ENCODE data around the gene DCDC2C. TPM values are rescaled to one million over a fixed set of nuclear protein-coding genes. Genes with fewer than 3 reads are reported as not detected.

DCDC2C gene
- polyA plus RNA-seq, 1 donor from 2014 or later, result not detected

- H3K79me2 ChIP-seq (replicated peaks; ENCODE audit: insufficient read depth, low read length), result no peaks in the 10 kb centered on the region
- H3K27ac ChIP-seq (ENCODE audit: low read length), result no peak overlapping the region
- H3K9me2 ChIP-seq (ENCODE audit: insufficient read depth, low read length), result no peaks in the 10 kb centered on the region
- H3K9ac ChIP-seq (ENCODE audit: low read length), result no peak overlapping the region
- TF ChIP-seq MXI1 (conservative IDR thresholded peaks at IDR 0.05; ENCODE audit: poor library complexity, severe bottlenecking), result no peak
- no peak for TF ChIP-seq REST (IDR thresholded peaks at IDR 0.05; ENCODE audit: borderline replicate concordance)
- no peak for TF ChIP-seq POLR2AphosphoS5 (IDR thresholded peaks at IDR 0.05)
- no peak for TF ChIP-seq SMC3 (conservative IDR thresholded peaks at IDR 0.05; ENCODE audit: poor library complexity)
- TF ChIP-seq CTCF (IDR thresholded peaks at IDR 0.05; ENCODE audit: poor library complexity, severe bottlenecking), result no peak
- no peak for TF ChIP-seq EP300 (conservative IDR thresholded peaks at IDR 0.05; ENCODE audit: poor library complexity, severe bottlenecking)
- no peak for TF ChIP-seq RAD21 (conservative IDR thresholded peaks at IDR 0.05)
- TF ChIP-seq EZH2 (IDR thresholded peaks at IDR 0.05; ENCODE audit: borderline replicate concordance, insufficient read depth, low read length, poor library complexity, severe bottlenecking), result no peak
- TF ChIP-seq TAF1 (IDR thresholded peaks at IDR 0.05; ENCODE audit: low read depth), result no peak
- H3K4me2 ChIP-seq (ENCODE audit: low read length), result no peak overlapping the region
- H2AFZ ChIP-seq (ENCODE audit: low read depth, low read length), result no peak overlapping the region
- no peaks in the 10 kb centered on the region for H3F3A ChIP-seq (ENCODE audit: insufficient read depth, low read length, poor library complexity, severe bottlenecking)
- H3K36me3 ChIP-seq (ENCODE audit: insufficient read depth, low read length), result no peaks in the 10 kb centered on the region
- peaks cover 3% of the 10 kb centered on the region for H3K9me3 ChIP-seq (ENCODE audit: low read length)
- no peaks in the 10 kb centered on the region for H3K27me3 ChIP-seq (ENCODE audit: insufficient read depth, low read depth, low read length)
- no peak overlapping the region for H3K4me3 ChIP-seq (ENCODE audit: low read length)
- no peaks in the 10 kb centered on the region for H4K20me1 ChIP-seq (ENCODE audit: insufficient read depth)
Observed at GRCh38 chr2:3718679-3719078, 15.3 kb downstream of the DCDC2C start.

GRCh38 chr2:3725002-3725401 lies 21.6 kb downstream of the DCDC2C start:
- H3K79me2 ChIP-seq (replicated peaks; ENCODE audit: insufficient read depth, low read length), result no peaks in the 10 kb centered on the region
- no peaks in the 10 kb centered on the region for H4K20me1 ChIP-seq (ENCODE audit: insufficient read depth)
- H3K9me2 ChIP-seq (ENCODE audit: insufficient read depth, low read length), result no peaks in the 10 kb centered on the region
- no peak overlapping the region for H2AFZ ChIP-seq (ENCODE audit: low read depth, low read length)
- H3K4me3 ChIP-seq (ENCODE audit: low read length), result no peak overlapping the region
- no peak overlapping the region for H3K9ac ChIP-seq (ENCODE audit: low read length)
- H3K4me2 ChIP-seq (ENCODE audit: low read length), result no peak overlapping the region
- H3K9me3 ChIP-seq (ENCODE audit: low read length), result peaks cover 2% of the 10 kb centered on the region
- no peaks in the 10 kb centered on the region for H3F3A ChIP-seq (ENCODE audit: insufficient read depth, low read length, poor library complexity, severe bottlenecking)
- H3K27me3 ChIP-seq (ENCODE audit: insufficient read depth, low read depth, low read length), result no peaks in the 10 kb centered on the region
- H3K27ac ChIP-seq (ENCODE audit: low read length), result no peak overlapping the region
- TF ChIP-seq EZH2 (IDR thresholded peaks at IDR 0.05; ENCODE audit: borderline replicate concordance, insufficient read depth, low read length, poor library complexity, severe bottlenecking), result no peak
- no peak for TF ChIP-seq REST (IDR thresholded peaks at IDR 0.05; ENCODE audit: borderline replicate concordance)
- no peak for TF ChIP-seq EP300 (conservative IDR thresholded peaks at IDR 0.05; ENCODE audit: poor library complexity, severe bottlenecking)
- TF ChIP-seq RAD21 (conservative IDR thresholded peaks at IDR 0.05), result no peak
- no peak for TF ChIP-seq MXI1 (conservative IDR thresholded peaks at IDR 0.05; ENCODE audit: poor library complexity, severe bottlenecking)
- no peak for TF ChIP-seq POLR2AphosphoS5 (IDR thresholded peaks at IDR 0.05)
- TF ChIP-seq CTCF (IDR thresholded peaks at IDR 0.05; ENCODE audit: poor library complexity, severe bottlenecking), result no peak
- no peaks in the 10 kb centered on the region for H3K36me3 ChIP-seq (ENCODE audit: insufficient read depth, low read length)
